ENCODE measurements around the gene CCDC154. TPM values are rescaled to one million over a fixed set of nuclear protein-coding genes. Genes with fewer than 3 reads are reported as not detected.

Gene CCDC154
- total and polyA plus RNA-seq, 2 experiments from 2014 or later: 0.49 to 1.5 TPM

DNA sequence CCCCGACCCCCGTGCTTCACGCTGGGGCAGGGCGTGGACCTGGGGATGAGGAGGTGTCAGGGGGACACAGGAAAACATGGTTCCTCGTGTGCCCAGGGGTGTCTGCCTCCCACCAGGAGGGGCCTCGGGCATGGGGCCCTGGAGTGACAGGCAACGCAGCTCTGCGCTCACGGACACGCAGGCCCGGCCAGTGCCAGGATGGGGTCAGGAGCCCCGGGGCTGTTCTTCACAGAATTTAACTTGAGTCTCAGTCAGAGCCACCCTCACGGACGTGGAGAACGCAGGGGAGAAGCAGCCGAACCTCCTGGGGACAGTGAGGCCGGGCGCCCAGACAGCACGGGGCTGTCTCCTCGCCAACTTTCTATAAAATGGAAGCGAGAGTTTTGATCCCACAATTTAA is 46.6 kb downstream of the CCDC154 start:
- H3K36me3 ChIP-seq: peaks cover 6% of the 10 kb centered on the region

DNA sequence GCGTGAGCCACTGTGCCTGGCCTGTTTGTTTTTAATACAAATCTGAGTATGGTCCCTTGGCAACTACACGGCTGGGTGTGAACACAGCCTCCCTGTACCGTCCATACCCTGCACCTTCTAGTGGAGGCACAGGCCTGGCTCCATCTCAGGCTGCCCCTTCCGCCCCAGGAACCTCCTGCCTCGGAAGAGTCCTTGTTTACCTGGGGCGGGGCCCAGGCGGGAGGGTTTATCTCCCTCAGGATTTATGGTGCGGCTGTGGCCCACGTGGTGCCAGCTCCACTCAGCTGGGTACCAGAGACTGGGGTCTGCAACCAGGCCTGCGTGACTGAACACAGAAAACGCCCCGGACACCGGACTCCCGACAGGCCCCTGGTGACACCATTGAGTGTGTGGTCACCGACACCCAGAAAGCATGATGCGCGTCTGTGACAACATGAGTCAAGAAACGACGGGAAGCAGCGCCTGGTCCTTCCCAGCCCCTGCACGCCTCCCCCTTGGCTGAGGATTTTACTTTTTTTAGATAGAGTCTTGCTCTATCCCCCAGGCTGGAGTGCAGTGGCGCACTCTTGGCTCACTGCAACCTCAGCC is 48.8 kb downstream of the CCDC154 start:
- H3K27ac ChIP-seq: no peak overlapping the region
- no peaks in the 10 kb centered on the region for H3K4me1 ChIP-seq (ENCODE audit: low read depth)
- DNase-seq (ENCODE audit: low read depth in 1 of 2, low spot score in 1 of 2): no peak
- peaks cover 9% of the 10 kb centered on the region for H3K36me3 ChIP-seq
- H3K27me3 ChIP-seq: no peaks in the 10 kb centered on the region
- TF ChIP-seq, protein P1, sequence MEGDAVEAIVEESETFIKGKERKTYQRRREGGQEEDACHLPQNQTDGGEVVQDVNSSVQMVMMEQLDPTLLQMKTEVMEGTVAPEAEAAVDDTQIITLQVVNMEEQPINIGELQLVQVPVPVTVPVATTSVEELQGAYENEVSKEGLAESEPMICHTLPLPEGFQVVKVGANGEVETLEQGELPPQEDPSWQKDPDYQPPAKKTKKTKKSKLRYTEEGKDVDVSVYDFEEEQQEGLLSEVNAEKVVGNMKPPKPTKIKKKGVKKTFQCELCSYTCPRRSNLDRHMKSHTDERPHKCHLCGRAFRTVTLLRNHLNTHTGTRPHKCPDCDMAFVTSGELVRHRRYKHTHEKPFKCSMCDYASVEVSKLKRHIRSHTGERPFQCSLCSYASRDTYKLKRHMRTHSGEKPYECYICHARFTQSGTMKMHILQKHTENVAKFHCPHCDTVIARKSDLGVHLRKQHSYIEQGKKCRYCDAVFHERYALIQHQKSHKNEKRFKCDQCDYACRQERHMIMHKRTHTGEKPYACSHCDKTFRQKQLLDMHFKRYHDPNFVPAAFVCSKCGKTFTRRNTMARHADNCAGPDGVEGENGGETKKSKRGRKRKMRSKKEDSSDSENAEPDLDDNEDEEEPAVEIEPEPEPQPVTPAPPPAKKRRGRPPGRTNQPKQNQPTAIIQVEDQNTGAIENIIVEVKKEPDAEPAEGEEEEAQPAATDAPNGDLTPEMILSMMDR (IDR thresholded peaks at IDR 0.05; ENCODE audit: low read depth, low read length): no peak
- no peaks in the 10 kb centered on the region for H3K9me3 ChIP-seq (ENCODE audit: low read depth)
- H3K4me3 ChIP-seq: no peak overlapping the region

More for the DNA sequence above, 46.6 kb downstream of the CCDC154 start:
- no peak overlapping the region for H3K4me3 ChIP-seq
- no peak overlapping the region for H3K27ac ChIP-seq
- no peaks in the 10 kb centered on the region for H3K27me3 ChIP-seq
- DNase-seq (ENCODE audit: low read depth in 1 of 2, low spot score in 1 of 2): no peak
- H3K4me1 ChIP-seq (ENCODE audit: low read depth): no peaks in the 10 kb centered on the region
- no peaks in the 10 kb centered on the region for H3K9me3 ChIP-seq (ENCODE audit: low read depth)
- TF ChIP-seq, protein P1 (IDR thresholded peaks at IDR 0.05; ENCODE audit: low read depth, low read length): no peak

DNA sequence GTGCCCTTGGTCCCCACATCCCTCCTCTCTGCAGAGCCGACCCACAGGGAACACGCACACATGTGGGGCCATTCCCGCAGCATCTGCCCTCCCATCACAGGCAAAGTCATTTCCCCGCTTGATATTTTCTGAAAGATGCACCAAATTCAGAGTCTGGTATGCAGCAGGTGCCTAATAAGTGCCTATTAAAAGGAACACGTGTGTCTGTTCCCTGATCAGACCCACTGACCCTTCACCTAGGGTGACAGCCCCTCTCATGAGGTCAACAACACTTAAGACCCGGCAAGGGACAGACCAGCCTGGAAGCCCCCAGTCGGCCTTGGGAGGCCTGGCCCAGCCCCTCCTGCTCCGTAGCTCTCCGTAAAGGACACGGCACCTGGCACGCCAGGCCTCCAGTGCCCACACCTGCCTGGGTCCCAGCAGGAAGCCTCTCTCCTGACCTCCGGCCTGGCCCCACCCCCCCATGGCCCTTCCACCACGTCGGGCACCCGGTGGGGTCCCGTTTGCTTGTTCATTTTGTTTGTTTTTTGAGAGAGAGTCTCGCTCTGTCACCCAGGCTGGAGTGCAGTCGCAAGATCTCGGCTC is 49.9 kb downstream of the CCDC154 start:
- H3K9me3 ChIP-seq (ENCODE audit: low read depth): no peaks in the 10 kb centered on the region
- no peaks in the 10 kb centered on the region for H3K4me1 ChIP-seq (ENCODE audit: low read depth)
- no peak overlapping the region for H3K27ac ChIP-seq
- TF ChIP-seq, protein P1 (IDR thresholded peaks at IDR 0.05; ENCODE audit: low read depth, low read length): no peak
- no peaks in the 10 kb centered on the region for H3K27me3 ChIP-seq
- H3K4me3 ChIP-seq: no peak overlapping the region
- DNase-seq (ENCODE audit: low read depth in 1 of 2, low spot score in 1 of 2): no peak
- H3K36me3 ChIP-seq: peaks cover 14% of the 10 kb centered on the region

- no peaks in the 10 kb centered on the region for H3K9me3 ChIP-seq (ENCODE audit: low read depth)
- peaks cover 11% of the 10 kb centered on the region for H3K36me3 ChIP-seq
- H3K27ac ChIP-seq: no peak overlapping the region
- TF ChIP-seq, protein P1 (IDR thresholded peaks at IDR 0.05; ENCODE audit: low read depth, low read length): no peak
- H3K4me1 ChIP-seq (ENCODE audit: low read depth): no peaks in the 10 kb centered on the region
- no peak for DNase-seq (ENCODE audit: low read depth in 1 of 2, low spot score in 1 of 2)
- H3K4me3 ChIP-seq: no peak overlapping the region
- H3K27me3 ChIP-seq: no peaks in the 10 kb centered on the region
Measured at GRCh38 chr16:1393613-1394176, 50.7 kb downstream of the CCDC154 start.

DNA sequence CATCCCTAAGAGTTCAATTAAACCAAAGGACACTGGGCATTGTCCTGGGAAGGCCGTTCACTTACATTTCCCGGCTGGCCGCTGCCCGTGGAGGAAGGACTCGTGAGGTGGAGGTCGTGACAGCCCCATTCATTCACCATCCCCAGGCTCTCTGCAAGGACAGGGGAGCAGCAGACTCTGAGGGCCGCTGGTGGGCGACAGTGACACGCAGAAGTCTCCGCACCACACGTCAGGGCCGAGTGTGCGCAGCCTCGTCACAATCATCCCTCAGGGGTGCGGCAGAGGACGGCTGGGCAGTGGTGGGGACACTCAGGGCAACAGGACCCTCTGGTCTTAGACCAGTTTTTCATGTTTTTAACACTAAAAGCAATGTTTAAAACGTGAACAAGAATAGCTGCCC is 51.5 kb downstream of the CCDC154 start:
- Histone ChIP-seq H3K27me3 (no peaks in the 10 kb centered on the region), H3K9me3 (ENCODE audit: low read depth) (no peaks in the 10 kb centered on the region), H3K36me3 (peaks cover 8% of the 10 kb centered on the region), H3K4me1 (ENCODE audit: low read depth) (no peaks in the 10 kb centered on the region), H3K4me3 (no peak overlapping the region), H3K27ac (no peak overlapping the region)
- DNase-seq (ENCODE audit: low read depth in 1 of 2, low spot score in 1 of 2): no peak
- TF ChIP-seq, protein P1 (IDR thresholded peaks at IDR 0.05; ENCODE audit: low read depth, low read length): no peak

Measured in cardiac muscle cell (in vitro differentiated cells and primary cell).